ENCODE results near the gene SCFD2. TPM values are rescaled to one million over a fixed set of nuclear protein-coding genes. Genes with fewer than 3 reads are reported as not detected.

Gene SCFD2
- total RNA-seq, 6 experiments from 2014 or later, result 35.2 to 46.7 (median 41.5) TPM

- DNase-seq, result no peak
- Mint-ChIP-seq H3K9me3 (no peaks in the 10 kb centered on the region), H3K36me3 (ENCODE audit: low read depth) (peaks cover 6% of the 10 kb centered on the region; the same call in 1 of the 2 replicates), H3K27me3 (ENCODE audit: insufficient read depth) (no peaks in the 10 kb centered on the region), H3K27ac (no peak overlapping the region), H3K4me3 (no peak overlapping the region), H3K4me1 (ENCODE audit: low read depth) (peaks cover 25% of the 10 kb centered on the region)
- no peak for TF ChIP-seq CTCF (IDR thresholded peaks at IDR 0.05)
These were observed 417.8 kb downstream of the SCFD2 start for GRCh38 chr4:52948057-52948423.

GRCh38 chr4:52947401-52948056 is 418.3 kb downstream of the SCFD2 start:
- no peak for DNase-seq
- TF ChIP-seq CTCF (IDR thresholded peaks at IDR 0.05), result no peak
- Mint-ChIP-seq H3K9me3 (no peaks in the 10 kb centered on the region), H3K36me3 (ENCODE audit: low read depth) (peaks cover 6% of the 10 kb centered on the region; the same call in 1 of the 2 replicates), H3K27ac (no peak overlapping the region), H3K4me1 (ENCODE audit: low read depth) (peaks cover 25% of the 10 kb centered on the region), H3K4me3 (no peak overlapping the region), H3K27me3 (ENCODE audit: insufficient read depth) (no peaks in the 10 kb centered on the region)

GRCh38 chr4:52946855-52947254 is 419.0 kb downstream of the SCFD2 start:
- Mint-ChIP-seq H3K4me1 (ENCODE audit: low read depth) (peaks cover 25% of the 10 kb centered on the region), H3K9me3 (no peaks in the 10 kb centered on the region), H3K27me3 (ENCODE audit: insufficient read depth) (no peaks in the 10 kb centered on the region), H3K36me3 (ENCODE audit: low read depth) (peaks cover 6% of the 10 kb centered on the region; the same call in 1 of the 2 replicates), H3K27ac (no peak overlapping the region), H3K4me3 (no peak overlapping the region)
- TF ChIP-seq CTCF (IDR thresholded peaks at IDR 0.05), result no peak
- DNase-seq, result no peak

GRCh38 chr4:52945982-52946381 is 419.9 kb downstream of the SCFD2 start:
- DNase-seq, result no peak

GRCh38 chr4:52945326-52945898 is 420.4 kb downstream of the SCFD2 start:
- DNase-seq, result no peak
- Mint-ChIP-seq H3K27ac (no peak overlapping the region), H3K27me3 (ENCODE audit: insufficient read depth) (no peaks in the 10 kb centered on the region), H3K4me3 (no peak overlapping the region), H3K4me1 (ENCODE audit: low read depth) (peaks cover 10% of the 10 kb centered on the region), H3K9me3 (no peaks in the 10 kb centered on the region), H3K36me3 (ENCODE audit: low read depth) (peaks cover 6% of the 10 kb centered on the region; the same call in 1 of the 2 replicates)
- TF ChIP-seq CTCF (IDR thresholded peaks at IDR 0.05), result no peak

More at GRCh38 chr4:52945982-52946381, 419.9 kb downstream of the SCFD2 start:
- H3K9me3 Mint-ChIP-seq, result no peaks in the 10 kb centered on the region
- peaks cover 6% of the 10 kb centered on the region; the same call in 1 of the 2 replicates for H3K36me3 Mint-ChIP-seq (ENCODE audit: low read depth)
- H3K4me1 Mint-ChIP-seq (ENCODE audit: low read depth), result peaks cover 16% of the 10 kb centered on the region
- H3K27me3 Mint-ChIP-seq (ENCODE audit: insufficient read depth), result no peaks in the 10 kb centered on the region
- no peak overlapping the region for H3K27ac Mint-ChIP-seq
- H3K4me3 Mint-ChIP-seq, result no peak overlapping the region
- no peak for TF ChIP-seq CTCF (IDR thresholded peaks at IDR 0.05)
